Tibial artery (tissue), 4 donors: ENCODE measurements around the gene PRR23C.

Experiments used
- DNase-seq, 2 donors: peaks; one replicate each; pipeline ENCODE4 v3.0.0-alpha.2; 2019
- H3K27ac ChIP-seq, 2 donors: fragments of 200-600 bp; sonication (generic) in 1 of 2; 1 replicate in 1 of 2; 2 replicates in 1 of 2; pipeline ENCODE4 v1.5.1; 2018 to 2019; ENCODE audit warnings: mild to moderate bottlenecking in 1 of 2
- H3K27me3 ChIP-seq, 2 donors: fragments of 200-600 bp; sonication (generic) in 1 of 2; one replicate each; pipeline versions ENCODE4 v1.5.1 to v1.6.0; 2016 to 2019
- H3K36me3 ChIP-seq, 3 donors: fragments of 200-600 bp; sonication (generic) in 2 of 3; one replicate each; pipeline ENCODE4 v1.5.1; 2016 to 2019; ENCODE audit warnings: mild to moderate bottlenecking in 2 of 3
- H3K4me1 ChIP-seq, 4 donors: fragments of 200-600 bp; sonication (generic) in 2 of 4; 1 replicate in 3 of 4; 2 replicates in 1 of 4; pipeline ENCODE4 v1.5.1; 2016 to 2019
- H3K4me3 ChIP-seq, 2 donors: fragments of 200-600 bp; sonication (generic) in 1 of 2; 1 replicate in 1 of 2; 2 replicates in 1 of 2; pipeline ENCODE4 v1.5.1; 2018 to 2019; ENCODE audit warnings: mild to moderate bottlenecking in 2 of 2
- H3K9me3 ChIP-seq, 3 donors: fragments of 200-600 bp; sonication (generic) in 1 of 3; one replicate each; pipeline ENCODE4 v1.5.1; 2016 to 2019
- intact Hi-C: fragments of 100-400 bp; cut with DNase I; formaldehyde crosslinking; loops from one replicate; pipeline ENCODE4 v1.15.0; 2023; ENCODE audit warnings: low total_unique reads
- TF ChIP-seq, protein P1 (sequence below), 2 experiments: fragments of 200-600 bp in 1 of 2; fragments of 450-650 bp in 1 of 2; IDR thresholded peaks; one replicate each; pipeline ENCODE4 v1.5.1; 2017 to 2019; ENCODE audit warnings: antibody characterized with exemption in 2 of 2, mild to moderate bottlenecking in 1 of 2, moderate library complexity in 1 of 2

Gene PRR23C

GRCh38 chr3:139074565-139075115 is 29.9 kb upstream of the PRR23C start:
- intact Hi-C loops: no loop called here
- Histone ChIP-seq H3K27me3 (no peaks in the 10 kb centered on the region), H3K4me1 (no peaks in the 10 kb centered on the region), H3K9me3 (peaks cover 0 to 11% (median 4%) of the 10 kb centered on the region in 3 donors), H3K4me3 (no peak overlapping the region), H3K36me3 (no peaks in the 10 kb centered on the region), H3K27ac (no peak overlapping the region)
- TF ChIP-seq, protein P1, sequence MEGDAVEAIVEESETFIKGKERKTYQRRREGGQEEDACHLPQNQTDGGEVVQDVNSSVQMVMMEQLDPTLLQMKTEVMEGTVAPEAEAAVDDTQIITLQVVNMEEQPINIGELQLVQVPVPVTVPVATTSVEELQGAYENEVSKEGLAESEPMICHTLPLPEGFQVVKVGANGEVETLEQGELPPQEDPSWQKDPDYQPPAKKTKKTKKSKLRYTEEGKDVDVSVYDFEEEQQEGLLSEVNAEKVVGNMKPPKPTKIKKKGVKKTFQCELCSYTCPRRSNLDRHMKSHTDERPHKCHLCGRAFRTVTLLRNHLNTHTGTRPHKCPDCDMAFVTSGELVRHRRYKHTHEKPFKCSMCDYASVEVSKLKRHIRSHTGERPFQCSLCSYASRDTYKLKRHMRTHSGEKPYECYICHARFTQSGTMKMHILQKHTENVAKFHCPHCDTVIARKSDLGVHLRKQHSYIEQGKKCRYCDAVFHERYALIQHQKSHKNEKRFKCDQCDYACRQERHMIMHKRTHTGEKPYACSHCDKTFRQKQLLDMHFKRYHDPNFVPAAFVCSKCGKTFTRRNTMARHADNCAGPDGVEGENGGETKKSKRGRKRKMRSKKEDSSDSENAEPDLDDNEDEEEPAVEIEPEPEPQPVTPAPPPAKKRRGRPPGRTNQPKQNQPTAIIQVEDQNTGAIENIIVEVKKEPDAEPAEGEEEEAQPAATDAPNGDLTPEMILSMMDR (IDR thresholded peaks at IDR 0.05): no peak
- DNase-seq: no peak

GRCh38 chr3:139062918-139063317 is 18.2 kb upstream of the PRR23C start:
- intact Hi-C loops: no loop called here
- H3K27ac ChIP-seq: no peak overlapping the region
- no peaks in the 10 kb centered on the region for H3K27me3 ChIP-seq
- TF ChIP-seq, protein P1 (IDR thresholded peaks at IDR 0.05): no peak
- H3K4me1 ChIP-seq: no peaks in the 10 kb centered on the region
- no peak for DNase-seq
- no peaks in the 10 kb centered on the region for H3K9me3 ChIP-seq
- H3K36me3 ChIP-seq: no peaks in the 10 kb centered on the region
- no peak overlapping the region for H3K4me3 ChIP-seq

DNA sequence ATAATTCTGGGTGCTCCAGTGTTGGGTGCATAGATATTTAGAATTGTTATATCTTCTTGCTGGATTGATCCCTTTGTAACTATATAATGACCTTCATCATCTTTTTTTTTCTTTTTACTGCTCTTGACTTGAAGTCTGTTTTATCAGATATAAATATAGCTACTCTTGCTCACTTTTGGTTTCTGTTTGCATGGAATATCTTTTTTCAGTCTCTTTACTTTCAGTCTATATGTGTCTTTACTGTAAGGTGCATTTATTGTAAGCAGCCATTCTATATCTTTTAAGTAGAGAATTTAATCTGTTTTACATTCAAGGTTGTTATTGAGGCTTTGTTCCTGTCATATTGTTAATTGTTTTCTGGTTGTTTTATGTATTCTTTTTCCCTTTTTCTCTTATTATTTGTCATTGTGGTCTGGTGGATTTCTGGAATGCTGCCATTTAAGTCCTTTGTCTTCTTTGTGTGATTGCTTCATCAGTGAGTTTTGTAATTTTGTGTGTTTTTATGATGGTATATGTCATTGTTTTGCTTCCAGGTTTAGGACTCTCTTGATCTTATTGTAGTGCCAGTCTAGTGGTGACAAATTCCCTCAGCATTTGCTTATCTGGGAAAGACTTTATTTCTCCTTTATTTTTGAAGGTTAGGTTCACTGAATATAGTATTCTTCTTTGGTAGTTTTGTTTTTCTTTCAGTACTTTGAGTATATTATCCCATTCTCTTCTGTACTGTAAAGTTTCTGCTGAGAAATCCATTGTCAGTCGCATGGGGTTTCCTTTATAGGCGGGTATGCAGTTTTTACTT is 8.3 kb upstream of the PRR23C start:
- no peaks in the 10 kb centered on the region for H3K4me1 ChIP-seq
- H3K27ac ChIP-seq: no peak overlapping the region
- no peaks in the 10 kb centered on the region for H3K36me3 ChIP-seq
- intact Hi-C loops: no loop called here
- H3K4me3 ChIP-seq: no peak overlapping the region
- no peak for DNase-seq
- TF ChIP-seq, protein P1 (IDR thresholded peaks at IDR 0.05): no peak
- no peaks in the 10 kb centered on the region for H3K27me3 ChIP-seq
- peaks cover 0 to 13% (median 13%) of the 10 kb centered on the region in 3 donors for H3K9me3 ChIP-seq

- Histone ChIP-seq H3K4me3 (no peak overlapping the region), H3K9me3 (peaks cover 0 to 24% (median 10%) of the 10 kb centered on the region in 3 donors), H3K36me3 (no peaks in the 10 kb centered on the region), H3K27ac (no peak overlapping the region), H3K27me3 (no peaks in the 10 kb centered on the region), H3K4me1 (no peaks in the 10 kb centered on the region)
- intact Hi-C loops: no loop called here
- TF ChIP-seq, protein P1 (IDR thresholded peaks at IDR 0.05): no peak
- DNase-seq: no peak
These were observed 932 bp downstream of the PRR23C start for GRCh38 chr3:139043554-139044365.

DNA sequence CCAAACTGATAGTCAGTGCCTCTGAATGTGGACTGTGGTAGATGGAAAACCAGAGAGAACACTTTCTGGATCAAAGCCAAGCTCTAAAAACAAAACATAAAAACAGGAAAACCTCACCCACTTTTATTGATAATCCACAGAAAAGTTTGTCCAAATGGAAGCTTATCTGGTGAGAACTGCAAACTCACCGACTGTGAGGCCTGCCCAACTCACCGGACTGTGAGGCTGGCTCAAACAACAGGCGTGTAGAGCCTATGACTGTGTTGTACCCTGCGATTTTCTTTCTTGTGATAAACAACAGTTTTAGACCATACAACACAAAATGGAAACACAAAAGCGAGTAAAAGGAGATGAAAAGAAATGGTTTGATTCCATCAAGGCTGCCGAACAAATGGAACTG is 7.2 kb downstream of the PRR23C start:
- DNase-seq: no peak
- no peaks in the 10 kb centered on the region for H3K27me3 ChIP-seq
- no peaks in the 10 kb centered on the region for H3K36me3 ChIP-seq
- H3K4me1 ChIP-seq: no peaks in the 10 kb centered on the region
- intact Hi-C loops: no loop called here
- no peak overlapping the region for H3K4me3 ChIP-seq
- H3K27ac ChIP-seq: no peak overlapping the region
- TF ChIP-seq, protein P1 (IDR thresholded peaks at IDR 0.05): no peak
- H3K9me3 ChIP-seq: no peaks in the 10 kb centered on the region
